Vagina (tissue), 2 donors: ENCODE measurements around the gene GRIN3A.
"Not testable (repeated sequence)": the region's sequence is repeated elsewhere in the genome, so short reads cannot be mapped to it uniquely, and the experiment has no call there.

Experiments
- POLR2A ChIP-seq, 2 donors: fragments of 450-650 bp; IDR thresholded peaks; one replicate each; pipeline ENCODE4 v1.6.1; 2017; ENCODE audit warnings: antibody characterized with exemption in 2 of 2, mild to moderate bottlenecking in 2 of 2, moderate library complexity in 2 of 2
- TF ChIP-seq, protein P1 (sequence below), 3 experiments: fragments of 450-650 bp in 2 of 3; fragments of 200-600 bp in 1 of 3; sonication (generic) in 1 of 3; IDR thresholded peaks; one replicate each; pipeline ENCODE4 v1.5.1; 2017 to 2019; ENCODE audit warnings: antibody characterized with exemption in 3 of 3, mild to moderate bottlenecking in 2 of 3, moderate library complexity in 2 of 3

DNA sequence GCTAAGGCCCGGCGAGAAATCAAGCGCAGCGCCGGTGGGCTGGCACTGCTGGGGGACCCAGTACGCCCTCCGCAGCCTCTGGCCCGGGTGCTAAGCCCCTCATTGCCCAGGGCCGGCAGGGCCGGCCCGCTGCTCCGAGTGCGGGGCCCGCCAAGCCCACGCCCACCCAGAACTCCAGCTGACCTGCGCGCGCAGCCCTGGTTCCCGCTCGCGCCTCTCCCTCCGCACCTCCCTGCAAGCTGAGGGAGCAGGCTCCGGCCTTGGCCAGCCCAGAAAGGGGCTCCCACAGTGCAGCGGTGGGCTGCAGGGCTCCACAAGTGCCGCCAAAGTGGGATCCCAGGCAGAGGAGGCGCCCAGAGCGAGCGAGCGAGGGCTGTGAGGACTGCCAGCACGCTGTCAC lies 14.2 kb downstream of the GRIN3A start:
- TF ChIP-seq, protein P1, sequence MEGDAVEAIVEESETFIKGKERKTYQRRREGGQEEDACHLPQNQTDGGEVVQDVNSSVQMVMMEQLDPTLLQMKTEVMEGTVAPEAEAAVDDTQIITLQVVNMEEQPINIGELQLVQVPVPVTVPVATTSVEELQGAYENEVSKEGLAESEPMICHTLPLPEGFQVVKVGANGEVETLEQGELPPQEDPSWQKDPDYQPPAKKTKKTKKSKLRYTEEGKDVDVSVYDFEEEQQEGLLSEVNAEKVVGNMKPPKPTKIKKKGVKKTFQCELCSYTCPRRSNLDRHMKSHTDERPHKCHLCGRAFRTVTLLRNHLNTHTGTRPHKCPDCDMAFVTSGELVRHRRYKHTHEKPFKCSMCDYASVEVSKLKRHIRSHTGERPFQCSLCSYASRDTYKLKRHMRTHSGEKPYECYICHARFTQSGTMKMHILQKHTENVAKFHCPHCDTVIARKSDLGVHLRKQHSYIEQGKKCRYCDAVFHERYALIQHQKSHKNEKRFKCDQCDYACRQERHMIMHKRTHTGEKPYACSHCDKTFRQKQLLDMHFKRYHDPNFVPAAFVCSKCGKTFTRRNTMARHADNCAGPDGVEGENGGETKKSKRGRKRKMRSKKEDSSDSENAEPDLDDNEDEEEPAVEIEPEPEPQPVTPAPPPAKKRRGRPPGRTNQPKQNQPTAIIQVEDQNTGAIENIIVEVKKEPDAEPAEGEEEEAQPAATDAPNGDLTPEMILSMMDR (IDR thresholded peaks at IDR 0.05) = not testable (repeated sequence)
- TF ChIP-seq POLR2A (IDR thresholded peaks at IDR 0.05) = not testable (repeated sequence)
